GM18867 (cell line): ENCODE measurements around the gene PRKD1.

ENCODE experiments used
- ATAC-seq: cut with Tn5 transposase; IDR thresholded peaks from one replicate; pipeline ENCODE4 v1.9.1; 2021; ENCODE audit warnings: mild to moderate bottlenecking, moderate library complexity; ENCODE audit not compliant: unreplicated experiment

Gene PRKD1

DNA sequence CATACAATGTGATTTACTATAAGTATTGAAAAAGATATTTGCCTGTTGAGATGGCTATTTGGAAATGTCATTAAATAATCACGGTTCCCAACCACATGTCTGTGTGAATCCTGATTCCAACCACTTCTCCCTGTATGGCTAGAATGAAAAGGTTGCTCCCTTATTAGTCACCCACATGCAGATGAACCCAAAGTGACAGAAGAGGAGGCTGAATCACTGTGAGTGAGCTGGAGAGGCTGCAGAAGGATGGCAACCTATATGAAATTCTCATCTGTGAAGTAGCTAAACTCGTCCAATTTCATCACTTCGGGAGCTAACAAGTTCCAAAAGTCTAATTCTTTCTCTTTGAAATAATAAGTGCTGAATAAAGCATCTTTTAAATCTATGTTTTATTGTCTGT lies 300.5 kb downstream of the PRKD1 start:
- ATAC-seq, result no peak

DNA sequence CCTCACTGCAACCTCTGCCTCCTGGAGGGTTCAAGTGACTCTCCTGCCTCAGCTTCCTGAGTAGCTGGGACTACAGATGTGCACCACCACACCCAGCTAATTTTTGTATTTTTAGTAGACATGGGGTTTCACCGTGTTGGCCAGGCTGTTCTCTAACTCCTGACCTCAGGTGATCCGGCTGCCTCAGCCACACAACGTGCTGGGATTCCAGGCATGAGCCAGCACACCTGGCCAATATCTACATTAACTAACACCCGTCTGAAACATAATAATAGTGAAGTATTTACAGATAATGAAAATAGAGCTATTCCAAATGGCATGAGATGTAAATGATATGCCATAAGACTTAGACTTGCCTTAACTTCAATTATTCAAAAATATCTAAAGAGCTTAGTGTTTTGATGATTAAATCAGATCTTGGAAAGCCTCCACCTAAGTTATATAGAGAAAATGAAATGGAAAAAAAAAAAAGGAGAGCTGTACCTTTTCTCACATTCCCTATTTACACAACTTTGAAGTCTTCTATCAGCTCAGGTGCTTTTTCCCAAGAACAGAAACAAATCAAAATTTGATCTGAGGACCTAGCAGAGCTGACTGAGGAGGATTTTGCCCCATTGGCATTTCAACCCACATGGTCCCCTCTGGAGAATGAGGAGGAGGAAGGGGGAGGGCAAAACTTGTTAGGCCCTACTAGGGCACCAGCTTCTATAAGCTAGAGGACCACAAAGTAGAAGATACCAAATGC lies 309.2 kb downstream of the PRKD1 start:
- ATAC-seq, result no peak

DNA sequence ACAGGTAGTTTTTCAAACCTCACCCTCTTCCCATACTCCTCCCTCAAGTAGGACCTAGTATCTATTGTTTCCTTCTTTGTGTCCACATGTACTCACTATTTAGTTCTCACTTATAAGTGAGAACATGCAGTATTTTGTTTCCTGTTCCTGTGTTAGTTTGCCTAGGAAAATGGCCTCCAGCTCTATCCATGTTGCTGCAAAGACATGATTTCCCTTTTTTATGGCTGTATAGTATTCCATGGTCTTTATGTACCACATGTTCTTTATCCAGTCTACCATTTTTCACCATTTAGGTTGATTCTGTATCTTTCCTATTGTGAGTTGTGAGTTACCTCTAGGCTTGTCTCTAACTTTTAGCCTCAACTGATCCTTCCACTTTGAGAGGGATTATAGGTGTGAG lies 310.7 kb downstream of the PRKD1 start:
- ATAC-seq, result no peak

DNA sequence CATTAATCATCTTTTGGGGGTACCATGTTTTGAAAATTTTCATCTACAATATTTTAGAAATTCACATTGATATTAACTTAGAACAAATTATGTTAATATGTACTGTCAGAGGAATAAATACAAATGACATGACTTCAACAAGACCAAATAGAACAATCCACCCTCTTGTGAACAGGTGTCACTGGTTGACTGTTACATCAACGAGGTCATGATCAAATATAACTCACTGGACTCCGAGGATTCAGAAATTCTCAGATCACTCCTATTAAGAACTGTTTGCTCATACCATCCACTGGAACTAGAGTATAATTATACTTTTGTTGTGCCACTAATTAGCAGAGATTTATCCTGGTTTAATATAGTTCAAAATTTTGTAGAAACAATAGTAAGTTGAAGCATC lies 318.8 kb downstream of the PRKD1 start:
- no peak for ATAC-seq

DNA sequence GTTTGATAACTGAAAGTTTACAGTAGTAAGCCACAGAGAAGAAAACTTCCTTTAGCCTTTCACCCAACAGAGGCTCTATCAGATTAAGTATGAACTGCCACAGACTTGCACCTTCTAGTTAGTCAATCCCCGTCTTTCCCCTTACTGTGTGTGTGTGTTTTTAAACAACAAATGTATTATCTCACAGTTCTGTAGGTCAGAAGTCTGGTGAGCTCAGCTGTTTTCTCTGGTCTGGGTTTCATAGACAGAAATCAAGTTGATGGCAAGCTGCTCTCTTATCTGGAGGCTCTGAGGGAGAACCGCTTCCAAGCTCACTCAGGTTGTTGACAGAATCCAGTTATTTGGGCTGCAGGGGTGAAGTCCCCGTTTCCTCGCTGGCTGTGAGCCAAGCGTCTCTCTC lies 320.5 kb downstream of the PRKD1 start:
- ATAC-seq, result no peak

DNA sequence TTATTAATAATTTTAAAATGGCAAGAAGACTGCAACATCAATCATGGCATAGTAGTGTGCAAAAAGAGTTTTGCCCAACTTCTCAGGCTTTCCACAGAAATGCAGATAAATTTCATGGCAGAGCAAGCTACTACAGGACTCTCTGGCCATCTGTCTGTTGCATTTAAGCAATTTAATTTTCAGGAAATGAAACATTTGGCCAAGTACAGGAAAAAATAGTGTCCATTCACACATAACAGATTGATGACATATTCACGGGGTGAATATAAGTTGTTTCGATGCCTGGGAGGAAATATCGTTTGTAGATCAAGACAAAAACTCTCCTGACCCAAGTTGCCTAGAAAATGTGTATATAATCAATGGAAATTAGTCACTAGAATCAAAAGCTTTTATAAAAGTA lies 324.0 kb downstream of the PRKD1 start:
- no peak for ATAC-seq

DNA sequence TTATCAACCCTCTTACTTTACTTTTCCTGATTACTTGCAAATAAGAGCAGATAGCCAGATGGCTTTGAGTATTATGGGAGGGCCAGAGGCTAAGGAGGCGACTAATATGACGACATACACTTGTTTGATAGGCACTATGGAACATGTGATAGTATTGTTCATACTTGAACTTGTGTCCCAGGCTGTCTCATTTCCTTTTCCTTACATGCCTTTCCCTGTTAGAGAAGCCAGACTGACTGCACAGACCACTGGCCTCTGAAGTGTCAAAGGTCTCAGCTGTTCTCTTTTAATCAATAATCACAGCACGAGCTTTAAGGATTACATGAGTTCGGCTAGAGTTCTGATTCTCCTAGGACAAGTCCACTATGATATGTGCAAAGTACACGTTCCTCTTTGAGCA lies 326.0 kb downstream of the PRKD1 start:
- no peak for ATAC-seq

DNA sequence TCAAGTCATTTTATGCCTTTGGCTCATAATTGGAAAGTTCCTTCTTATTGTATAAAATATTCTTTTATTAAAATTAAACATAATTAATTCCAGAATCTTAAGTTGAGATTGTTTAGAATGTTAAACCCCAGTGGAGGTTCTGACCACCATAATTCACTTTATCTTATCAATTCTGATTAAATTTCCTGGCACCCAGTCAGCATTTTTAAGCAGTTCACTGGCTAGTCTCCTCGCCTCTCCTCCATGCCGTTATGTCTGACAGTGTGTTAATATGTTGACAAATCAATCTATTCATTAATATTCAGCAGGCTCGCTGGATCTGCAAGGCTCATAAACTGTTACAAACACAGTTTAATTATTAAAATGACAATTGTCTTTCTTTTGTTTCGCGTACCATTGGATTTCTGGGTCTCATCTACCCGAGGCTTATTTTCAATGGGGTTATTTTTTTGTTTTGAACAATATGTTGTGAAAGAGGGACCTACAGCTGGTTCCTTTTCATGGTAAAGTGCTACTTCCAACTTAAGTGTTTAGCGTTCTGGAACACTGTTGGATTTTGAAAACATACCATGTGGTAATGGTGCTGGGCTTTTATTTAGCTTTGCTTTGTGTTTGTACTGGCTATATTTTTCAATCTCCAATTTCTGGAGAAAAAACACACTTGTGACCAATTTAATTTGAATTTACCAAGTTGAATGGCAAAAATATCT lies 339.7 kb downstream of the PRKD1 start:
- no peak for ATAC-seq

DNA sequence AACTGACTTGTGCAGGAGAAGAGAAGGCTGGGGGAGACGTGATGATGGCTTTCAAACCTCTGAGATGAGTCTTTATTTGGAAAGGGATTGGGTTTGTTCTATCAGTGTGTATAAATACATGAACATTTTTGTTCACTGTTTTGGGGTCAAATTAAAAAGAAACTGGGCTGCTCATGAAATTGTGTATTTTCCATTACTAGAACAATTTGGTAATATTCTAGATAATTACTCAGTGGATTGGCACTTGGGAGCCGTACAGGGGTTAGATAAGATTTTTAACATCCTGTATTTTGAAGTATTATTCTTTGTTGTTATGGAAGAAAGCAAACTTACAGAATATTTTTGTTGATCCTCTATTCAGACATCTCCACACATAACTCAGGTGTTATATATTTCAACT lies 340.6 kb downstream of the PRKD1 start:
- ATAC-seq, result no peak

DNA sequence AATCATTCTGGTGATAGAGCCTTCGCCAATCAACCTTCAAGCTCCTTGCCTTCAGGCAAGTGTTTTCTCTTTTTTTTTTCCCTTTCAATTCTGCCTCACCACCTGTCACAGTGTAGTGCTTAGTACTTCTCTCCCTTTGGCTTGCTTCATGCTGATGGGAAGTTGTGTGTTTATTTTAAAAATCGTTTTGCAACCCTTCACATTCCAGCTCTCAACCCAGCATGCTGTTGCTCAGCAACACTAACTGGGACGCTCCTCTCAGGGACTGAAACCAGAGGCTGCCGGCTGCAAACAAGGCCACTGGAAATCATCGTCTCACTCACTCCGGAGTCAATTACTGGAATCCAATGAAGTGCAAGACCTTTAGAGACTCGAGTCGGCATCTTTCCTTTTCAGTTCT lies 342.7 kb downstream of the PRKD1 start:
- no peak for ATAC-seq

DNA sequence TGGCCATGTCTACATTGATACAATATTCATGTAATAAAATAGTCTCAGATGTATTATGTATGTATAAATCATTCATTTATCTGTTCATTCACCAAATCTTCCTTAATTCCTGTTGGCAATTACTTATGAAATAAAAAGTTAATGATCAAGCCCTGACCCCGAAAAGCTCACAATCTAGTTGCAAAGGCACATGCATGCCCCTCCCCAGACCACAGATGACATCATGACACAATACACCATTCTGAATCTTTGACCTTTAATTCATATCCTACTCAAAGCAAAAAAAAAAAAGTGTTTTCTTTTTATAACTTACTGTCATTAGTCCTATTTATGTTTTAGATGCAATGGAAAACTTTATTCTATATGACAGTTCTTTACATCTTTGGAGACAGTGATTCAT lies 346.9 kb downstream of the PRKD1 start:
- ATAC-seq, result no peak

DNA sequence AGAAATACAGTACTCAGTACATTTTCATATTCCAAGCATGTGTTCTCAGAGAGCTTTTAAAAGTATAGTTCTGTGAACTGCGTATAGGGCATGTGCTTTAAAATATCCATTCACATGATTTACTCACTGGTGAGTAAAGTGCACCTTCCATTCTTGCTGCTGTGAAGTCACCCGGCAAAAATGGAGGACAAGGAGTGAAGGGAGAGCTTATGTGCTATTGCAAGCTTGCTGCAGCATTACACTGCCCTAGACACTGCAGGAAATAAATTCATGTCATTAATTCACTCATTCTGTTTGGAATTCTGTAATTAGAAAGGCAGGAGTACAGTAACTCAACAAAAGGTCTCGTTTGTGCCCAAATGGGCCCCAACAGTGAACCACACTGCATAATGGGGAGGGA lies 347.8 kb downstream of the PRKD1 start:
- no peak for ATAC-seq

DNA sequence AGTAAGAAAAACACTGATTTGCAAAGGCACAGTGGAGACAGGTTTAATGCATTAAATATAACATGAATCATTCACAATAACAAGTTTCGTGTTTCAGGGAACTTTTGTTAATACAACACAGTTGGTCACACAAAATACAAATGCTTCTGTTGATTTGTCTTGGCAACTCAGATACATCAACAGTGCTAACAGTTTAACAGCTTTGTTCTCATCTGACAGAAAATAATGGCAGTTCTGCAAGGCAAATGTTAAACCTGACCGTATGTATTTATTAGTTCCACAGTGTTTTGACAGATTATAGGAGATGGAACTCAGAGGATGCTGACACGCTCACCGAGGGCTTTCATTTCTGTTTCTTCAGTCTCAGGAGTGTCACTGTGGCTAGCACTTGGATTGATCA lies 350.7 kb downstream of the PRKD1 start:
- no peak for ATAC-seq

DNA sequence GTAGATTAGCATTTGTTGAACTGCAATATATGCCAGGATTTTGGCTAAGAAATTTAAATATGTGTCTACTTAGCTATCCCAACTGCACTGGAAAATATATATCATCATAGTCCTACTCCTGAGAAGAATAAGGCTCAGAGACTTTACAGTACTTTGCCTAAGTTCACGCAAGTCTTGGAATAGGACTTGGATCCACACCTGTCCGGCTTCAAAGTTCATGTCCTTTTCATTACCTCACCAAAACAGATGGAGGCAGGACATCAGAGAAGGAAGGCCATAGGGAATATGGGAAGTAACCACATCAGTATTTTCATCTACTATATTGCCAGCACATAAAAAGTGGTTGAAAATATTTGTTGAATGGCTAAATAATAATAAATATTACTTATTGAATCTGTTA lies 358.5 kb downstream of the PRKD1 start:
- no peak for ATAC-seq

DNA sequence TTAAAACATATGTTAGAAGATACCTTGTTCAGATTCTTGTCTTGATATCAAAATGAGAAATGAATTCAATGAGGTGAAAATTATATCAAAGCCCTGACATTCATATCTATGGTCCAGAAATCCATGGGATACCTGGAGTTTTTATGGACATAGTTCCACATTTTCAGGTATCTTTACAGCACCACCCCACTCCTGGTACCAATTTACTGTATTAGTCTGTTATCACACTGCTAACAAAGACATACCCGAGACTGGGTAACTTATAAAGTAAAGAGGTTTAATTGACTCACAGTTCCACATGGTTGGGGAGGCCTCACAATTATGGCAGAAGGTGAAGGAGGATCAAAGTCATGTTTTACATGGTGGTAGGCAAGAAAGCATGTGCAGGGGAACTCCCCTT lies 361.5 kb downstream of the PRKD1 start:
- no peak for ATAC-seq

DNA sequence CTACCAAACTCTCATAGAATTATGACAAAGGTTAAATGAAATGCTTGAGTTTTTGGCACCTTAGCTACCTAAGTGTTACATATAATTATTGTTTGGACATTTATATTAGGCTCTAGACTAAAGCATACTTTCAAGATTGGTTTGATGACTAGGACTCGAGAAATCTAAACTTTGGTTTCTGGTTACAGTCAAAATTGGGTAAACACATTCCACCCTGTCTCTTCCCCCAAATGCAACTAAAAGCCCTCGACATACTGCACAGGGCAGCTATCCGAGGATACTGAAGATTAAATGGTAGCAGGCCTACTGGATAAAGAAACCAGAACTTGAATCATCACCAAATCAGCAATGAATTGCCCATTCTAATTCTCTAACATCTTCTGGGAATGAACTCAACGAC lies 369.1 kb downstream of the PRKD1 start:
- ATAC-seq, result no peak

DNA sequence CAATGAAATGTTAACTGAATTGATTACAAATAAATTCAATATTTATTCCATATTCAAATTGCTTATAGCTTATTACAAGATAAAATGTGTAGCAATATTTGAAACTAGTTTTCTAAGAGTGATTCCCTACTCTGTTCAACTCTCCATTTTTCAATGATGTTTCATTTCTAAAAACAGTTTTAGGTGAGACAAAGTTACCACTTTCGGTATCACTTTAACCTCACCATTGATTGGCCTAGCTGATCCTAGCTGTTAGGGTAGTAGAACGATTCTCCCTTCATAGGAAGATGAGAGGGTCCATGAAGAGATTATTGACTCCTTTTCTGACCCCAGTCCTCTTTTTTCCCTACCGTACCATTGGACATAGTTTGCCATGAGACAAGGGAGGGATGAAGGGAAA lies 373.3 kb downstream of the PRKD1 start:
- no peak for ATAC-seq

DNA sequence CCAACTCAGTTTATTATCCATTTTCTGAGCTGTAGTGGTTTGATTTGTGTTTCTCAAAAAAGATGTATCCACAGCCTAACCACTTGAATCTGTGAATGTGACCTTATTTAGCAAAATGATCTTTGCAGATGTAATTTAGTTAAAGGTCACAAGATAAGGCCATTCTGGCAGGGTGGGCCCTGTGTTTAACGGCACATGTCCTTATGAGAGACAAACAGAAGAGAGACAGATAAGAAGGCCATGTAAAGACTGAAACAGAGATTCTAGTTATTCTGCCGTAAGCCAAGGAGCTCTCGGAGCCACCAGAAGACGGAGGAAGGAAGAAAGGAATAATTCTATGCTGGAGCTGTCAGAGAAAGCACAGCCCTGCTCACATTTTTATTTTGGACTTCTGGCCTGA lies 374.2 kb downstream of the PRKD1 start:
- no peak for ATAC-seq

DNA sequence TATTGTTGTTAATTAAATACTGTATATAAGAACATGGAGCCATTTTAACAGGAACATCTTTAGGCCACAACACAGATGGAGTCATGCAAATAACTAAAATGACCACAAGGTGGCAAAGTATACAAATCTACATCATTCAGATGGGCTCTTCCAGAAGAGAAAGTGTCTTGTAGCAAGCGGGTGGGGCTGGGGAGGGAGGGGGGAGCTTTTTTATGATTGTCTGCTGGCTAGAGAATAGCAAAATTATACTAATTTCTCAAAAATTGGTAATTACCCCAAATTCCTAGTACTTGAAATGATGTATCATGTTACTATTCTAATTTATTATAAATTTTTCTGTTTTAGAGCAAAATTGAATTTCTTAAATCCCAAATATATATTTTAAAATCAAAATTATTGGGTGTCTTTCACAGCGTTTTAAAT lies 378.7 kb downstream of the PRKD1 start:
- ATAC-seq, result peak; percentile 94

DNA sequence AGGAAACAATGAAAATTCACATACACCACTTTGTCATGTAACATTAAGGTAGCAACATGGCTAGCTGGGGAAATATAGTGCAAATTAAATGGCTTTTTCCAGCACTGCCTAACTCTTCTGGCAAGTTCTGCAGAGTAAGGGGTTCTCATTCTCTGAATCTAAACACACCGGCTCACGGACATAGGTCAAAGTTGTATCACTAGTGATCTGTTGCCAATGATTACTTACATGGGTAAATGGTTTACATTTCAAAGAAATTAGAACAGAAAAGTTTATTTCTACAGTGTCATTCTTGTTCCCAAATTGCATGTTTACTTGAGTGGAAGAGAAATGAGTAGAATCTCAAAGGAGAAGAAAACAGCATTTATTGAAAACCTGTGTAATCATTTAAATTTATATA lies 381.9 kb downstream of the PRKD1 start:
- ATAC-seq, result no peak

DNA sequence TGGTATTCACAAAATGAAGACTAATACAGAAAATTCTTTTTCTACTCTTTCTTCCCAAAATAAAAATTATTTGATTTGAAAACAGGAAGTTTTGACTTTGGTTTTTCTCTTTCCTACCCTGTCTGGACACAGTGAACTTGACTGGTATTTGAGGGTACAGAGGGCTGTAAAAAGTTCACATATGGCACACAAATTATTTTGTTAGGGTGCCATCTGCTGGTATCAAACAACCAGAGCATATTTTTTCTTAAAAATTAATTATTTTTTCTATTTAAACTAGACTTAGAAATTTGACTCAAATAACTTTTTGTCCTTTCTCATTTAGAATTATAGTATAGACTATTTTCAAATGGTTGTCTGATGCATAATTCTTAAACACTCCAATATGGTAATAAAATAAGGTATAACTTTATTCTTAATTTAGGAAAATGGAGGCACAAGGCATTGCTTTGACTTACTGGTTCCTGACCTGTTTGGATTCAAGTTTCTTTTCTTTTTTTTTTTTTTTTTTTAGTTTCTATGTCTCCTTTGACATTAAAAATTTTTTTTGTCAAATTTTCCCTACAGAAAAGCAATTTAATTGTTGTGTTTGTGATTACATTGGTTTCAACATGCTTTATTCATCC lies 390.6 kb downstream of the PRKD1 start:
- ATAC-seq, result no peak

DNA sequence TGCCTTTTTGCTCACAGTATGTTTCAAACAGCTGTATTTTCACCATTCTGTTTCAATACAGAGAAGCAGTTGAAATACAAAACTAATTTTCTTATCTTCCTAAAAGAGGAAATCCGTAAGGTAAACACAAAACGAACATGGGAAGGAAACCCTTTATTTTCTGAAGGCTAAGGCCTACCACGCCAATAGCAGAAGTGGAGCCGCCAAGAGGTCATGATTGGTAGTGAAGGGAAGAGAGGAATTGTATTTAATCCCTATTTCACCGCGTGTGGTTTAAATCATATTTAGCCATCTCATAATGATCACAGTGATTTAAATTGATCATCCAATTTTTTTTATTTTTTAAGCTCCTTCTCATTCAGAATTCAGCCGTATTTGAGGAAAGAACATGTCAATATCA lies 398.2 kb downstream of the PRKD1 start:
- no peak for ATAC-seq
